GM13977 (cell line): ENCODE data around the gene NCOA1.
"Not testable (repeated sequence)": the region's sequence is repeated elsewhere in the genome, so short reads cannot be mapped to it uniquely, and the experiment has no call there.

Experiments
- DNase-seq: peaks from one replicate; pipeline ENCODE4 v3.0.0; 2012; ENCODE audit warnings: low spot score
- CTCF ChIP-seq: IDR thresholded peaks from 2 replicates; pipeline ENCODE4 v1.5.1; 2012; ENCODE audit warnings: mild to moderate bottlenecking, control low read depth; ENCODE audit not compliant: insufficient read depth; ENCODE audit errors: extremely low read depth, missing control alignments
- in situ Hi-C: fragments of 300-500 bp; cut with MboI; formaldehyde crosslinking; loops from one replicate; pipeline ENCODE4 v1.12.0; 2022; ENCODE audit warnings: low sequenced_read_pairs, low pct_unique_long_range_greater_than_20kb, mixed read lengths, inconsistent platforms; ENCODE audit not compliant: unreplicated experiment

Gene NCOA1

GRCh38 chr2:24517247-24517646 lies 26.2 kb downstream of the NCOA1 start:
- TF ChIP-seq CTCF, result no peak
- DNase-seq, result no peak
- in situ Hi-C loops, result no loop called here

DNA sequence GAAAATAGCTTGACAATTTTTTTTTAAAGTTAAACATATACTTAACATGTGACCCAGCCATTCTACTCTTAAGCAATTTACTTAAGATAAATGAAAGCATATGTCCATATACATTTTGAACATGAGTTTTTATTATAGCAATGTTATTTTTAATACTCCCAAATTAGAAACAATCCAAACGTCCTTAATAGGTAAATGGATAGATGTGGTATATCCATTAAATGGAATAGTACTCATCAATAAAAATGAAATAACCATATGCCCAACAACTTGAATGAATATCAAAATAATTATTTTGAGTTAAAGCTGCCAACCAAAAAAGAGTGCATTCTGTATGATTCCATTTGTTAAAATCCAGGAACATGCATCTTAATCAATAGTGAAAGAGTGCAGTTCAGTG lies 29.1 kb downstream of the NCOA1 start:
- TF ChIP-seq CTCF, result no peak
- in situ Hi-C loops, result no loop called here
- DNase-seq, result no peak

DNA sequence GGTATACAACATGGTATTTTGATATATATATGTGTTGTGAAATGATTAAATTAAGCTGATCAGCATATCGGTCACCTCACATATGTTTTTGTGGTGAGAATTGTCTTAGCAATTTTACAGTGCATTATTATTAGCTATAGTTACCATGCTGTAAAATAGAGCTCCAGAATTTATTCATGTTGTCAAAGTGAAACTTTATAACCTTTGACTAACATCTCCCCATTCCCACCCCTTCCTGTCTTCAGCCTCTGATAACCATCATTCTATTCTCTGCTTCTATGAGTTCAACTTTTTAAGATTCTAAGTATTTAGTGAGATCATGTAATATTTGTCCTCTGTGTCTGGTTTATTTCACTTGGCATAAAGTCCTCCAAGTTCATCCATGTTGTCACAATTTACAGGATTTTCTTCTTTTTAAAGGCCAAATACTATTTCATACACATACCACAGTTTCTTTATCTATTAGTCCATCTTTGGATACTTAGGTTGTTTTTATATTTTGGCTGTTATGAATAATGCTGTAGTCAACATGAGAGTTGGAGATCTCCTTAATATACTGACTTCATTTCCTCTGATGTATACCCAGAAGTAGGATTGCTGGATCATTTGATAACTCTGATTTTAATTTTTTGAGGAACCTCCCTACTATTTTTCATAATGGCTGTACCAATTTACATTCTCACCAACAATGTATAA lies 30.3 kb downstream of the NCOA1 start:
- in situ Hi-C loops, result no loop called here
- no peak for DNase-seq
- TF ChIP-seq CTCF, result no peak

- no peak for DNase-seq
- no peak for TF ChIP-seq CTCF
- in situ Hi-C loops, result no loop called here
Observed at GRCh38 chr2:24521975-24522639, 31.1 kb downstream of the NCOA1 start.

DNA sequence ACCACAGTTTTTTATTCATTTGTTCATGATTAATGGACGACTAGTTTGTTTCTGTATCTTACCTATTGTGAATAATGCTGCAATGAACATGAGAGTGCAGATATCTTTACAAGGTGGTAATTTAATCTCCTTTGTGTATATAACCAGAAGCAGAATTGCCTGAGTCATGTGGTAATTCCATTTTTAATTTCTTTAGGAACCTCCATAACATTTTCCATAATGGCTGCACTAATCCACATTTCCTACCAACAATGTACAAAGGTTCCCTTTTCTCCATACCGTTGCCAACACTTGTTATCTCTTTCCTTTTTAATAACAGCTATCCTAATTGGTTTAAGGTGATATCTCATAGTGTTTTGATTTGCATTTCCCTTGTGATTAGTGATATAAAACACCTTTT lies 36.5 kb downstream of the NCOA1 start:
- in situ Hi-C loops, result no loop called here
- no peak for DNase-seq
- TF ChIP-seq CTCF, result no peak

DNA sequence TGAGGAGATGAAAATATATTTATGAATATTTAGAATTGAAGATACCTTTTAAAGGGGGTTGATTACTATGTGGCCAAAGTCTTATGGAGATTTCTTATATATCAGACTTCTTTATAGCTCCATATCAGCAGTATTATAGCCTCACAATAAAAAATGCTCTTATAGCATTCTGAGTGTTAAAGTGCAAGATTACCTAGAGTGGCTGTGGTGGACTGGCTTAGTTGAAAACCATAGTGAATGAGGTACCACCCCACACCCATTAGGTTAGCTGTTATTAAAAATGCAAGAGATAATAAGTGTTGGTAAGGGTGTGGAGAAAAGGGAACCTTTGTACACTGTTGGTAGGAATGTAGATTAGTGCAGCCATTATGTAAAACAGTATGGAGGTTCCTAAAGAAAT lies 39.7 kb downstream of the NCOA1 start:
- DNase-seq, result no peak
- in situ Hi-C loops, result no loop called here

DNA sequence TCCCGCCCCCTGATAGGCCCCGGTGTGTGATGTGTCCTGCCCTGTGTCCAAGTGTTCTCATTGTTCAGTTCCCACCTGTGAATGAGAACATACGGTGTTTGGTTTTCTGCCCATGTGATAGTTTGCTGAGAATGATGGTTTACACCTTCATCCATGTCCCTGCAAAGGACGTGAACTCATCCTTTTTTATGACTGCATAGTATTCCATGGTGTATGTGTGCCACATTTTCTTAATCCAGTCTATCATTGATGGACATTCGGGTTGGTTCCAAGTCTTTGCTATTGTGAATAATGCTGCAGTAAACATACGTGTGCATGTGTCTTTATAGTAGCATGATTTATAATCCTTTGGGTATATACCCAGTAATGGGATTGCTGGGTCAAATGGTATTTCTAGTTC lies 40.6 kb downstream of the NCOA1 start:
- DNase-seq, in situ Hi-C loops: not testable (repeated sequence)

More for the DNA sequence above, 39.7 kb downstream of the NCOA1 start:
- no peak for TF ChIP-seq CTCF

DNA sequence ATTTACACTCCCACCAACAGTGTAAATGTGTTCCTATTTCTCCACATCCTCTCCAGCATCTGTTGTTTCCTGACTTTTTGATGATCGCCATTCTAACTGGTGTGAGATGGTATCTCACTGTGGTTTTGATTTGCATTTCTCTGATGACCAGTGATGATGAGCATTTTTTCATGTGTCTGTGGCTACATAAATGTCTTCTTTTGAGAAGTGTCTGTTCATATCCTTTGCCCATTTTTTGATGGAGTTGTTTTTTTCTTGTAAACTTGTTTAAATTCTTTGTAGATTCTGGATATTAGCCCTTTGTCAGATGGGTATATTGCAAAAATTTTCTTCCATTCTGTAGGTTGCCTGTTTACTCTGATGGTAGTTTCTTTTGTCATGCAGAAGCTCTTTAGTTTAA lies 41.0 kb downstream of the NCOA1 start:
- in situ Hi-C loops, DNase-seq: not testable (repeated sequence)

DNA sequence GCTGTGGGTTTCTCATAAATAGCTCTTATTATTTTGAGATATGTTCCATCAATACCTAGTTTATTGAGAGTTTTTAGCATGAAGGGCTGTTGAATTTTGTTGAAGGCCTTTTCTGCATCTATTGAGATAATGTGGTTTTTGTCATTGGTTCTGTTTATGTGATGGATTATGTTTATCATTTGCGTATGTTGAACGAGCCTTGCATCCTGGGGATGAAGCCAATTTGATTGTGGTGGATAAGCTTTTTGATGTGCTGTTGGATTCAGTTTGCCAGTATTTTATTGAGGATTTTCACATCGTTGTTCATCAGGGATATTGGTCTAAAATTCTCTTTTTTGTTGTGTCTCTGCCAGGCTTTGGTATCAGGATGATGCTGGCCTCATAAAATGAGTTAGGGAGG lies 42.5 kb downstream of the NCOA1 start:
- DNase-seq, in situ Hi-C loops: not testable (repeated sequence)
